ENCODE results near the gene KCNH2. TPM values are rescaled to one million over a fixed set of nuclear protein-coding genes. Genes with fewer than 3 reads are reported as not detected.

The KCNH2 gene
- total and polyA plus RNA-seq, 2 of the 13 experiments (the other 11 are each of a cell fraction or from before 2014, with no cell fraction given): 0.09 to 0.11 TPM

GRCh38 chr7:151017953-151018420 is 39.9 kb upstream of the KCNH2 start (continued):
- TF ChIP-seq ZHX1 (CRISPR knock-in tag; IDR thresholded peaks at IDR 0.05; ENCODE audit: low read depth) (no peak), ZFY (CRISPR knock-in tag; IDR thresholded peaks at IDR 0.05) (no peak), ZNF720 (CRISPR knock-in tag; IDR thresholded peaks at IDR 0.05) (no peak), RXRB (CRISPR knock-in tag; IDR thresholded peaks at IDR 0.05; ENCODE audit: borderline replicate concordance) (no peak), TFDP1 (CRISPR knock-in tag; IDR thresholded peaks at IDR 0.05; ENCODE audit: borderline replicate concordance) (peak; percentile 53; the same call in 1 of the 2 replicates), CREB1 (IDR thresholded peaks at IDR 0.05) (no peak), CREB1 (CRISPR knock-in tag; IDR thresholded peaks at IDR 0.05) (no peak), IRF2 (CRISPR knock-in tag; IDR thresholded peaks at IDR 0.05) (peak; percentile 16; the same call in 1 of the 2 replicates), SP5 (CRISPR knock-in tag; IDR thresholded peaks at IDR 0.05; ENCODE audit: borderline replicate concordance, low read depth) (no peak), ZNF513 (CRISPR knock-in tag; conservative IDR thresholded peaks at IDR 0.05) (no peak), PBX2 (CRISPR knock-in tag; IDR thresholded peaks at IDR 0.05) (no peak), TAF1 (CRISPR knock-in tag; IDR thresholded peaks at IDR 0.05) (no peak; the same call in 1 of the 2 replicates), AGO2 (optimal IDR thresholded peaks at IDR 0.05; ENCODE audit: low read depth, low read length) (no peak), ZNF839 (CRISPR knock-in tag; IDR thresholded peaks at IDR 0.05; ENCODE audit: borderline replicate concordance) (no peak), GMEB2 (CRISPR knock-in tag; IDR thresholded peaks at IDR 0.05; ENCODE audit: low read depth) (no peak), CCDC6 (CRISPR knock-in tag; IDR thresholded peaks at IDR 0.05) (no peak), PATZ1 (CRISPR knock-in tag; IDR thresholded peaks at IDR 0.05) (no peak), SALL1 (CRISPR knock-in tag; IDR thresholded peaks at IDR 0.05) (peak; percentile 52; the same call in 1 of the 2 replicates), BRCA1 (CRISPR knock-in tag; IDR thresholded peaks at IDR 0.05) (no peak), ZNF333 (CRISPR knock-in tag; IDR thresholded peaks at IDR 0.05; ENCODE audit: borderline replicate concordance) (0 out of 2 replicates have a peak, but pooled peaks have one; percentile 71)

Data from HepG2 (cell line).